Fibroblast of lung (primary cell): ENCODE measurements around the gene OR2A1.
"Not testable (repeated sequence)": the region's sequence is repeated elsewhere in the genome, so short reads cannot be mapped to it uniquely, and the experiment has no call there.

Experiments
- CTCF ChIP-seq, 2 donors: IDR thresholded peaks in 1 of 2; conservative IDR thresholded peaks in 1 of 2; 1 replicate in 1 of 2; 2 replicates in 1 of 2; pipeline ENCODE4 v1.5.1; 2011 to 2012; ENCODE audit warnings: low read length in 2 of 2, control low read depth in 1 of 2, inconsistent platforms in 1 of 2, low read depth in 1 of 2, mild to moderate bottlenecking in 1 of 2
- EZH2 ChIP-seq: IDR thresholded peaks from 2 replicates; pipeline ENCODE4 v1.5.1; 2012; ENCODE audit warnings: low read length, control low read depth, mild to moderate bottlenecking; ENCODE audit errors: missing control alignments

GRCh38 chr7:144287171-144287784 is 24.9 kb upstream of the OR2A1 start:
- TF ChIP-seq CTCF (conservative IDR thresholded peaks at IDR 0.05 in 1 of 2, IDR thresholded peaks at IDR 0.05 in 1 of 2; ENCODE audit: low read depth in 1 of 2, low read length in 2 of 2); EZH2: not testable (repeated sequence)
